ENCODE results near the gene ANP32A.

GRCh38 chr15:68852461-68852860 lies 31.8 kb upstream of the ANP32A start:
- TF ChIP-seq CTCF (IDR thresholded peaks at IDR 0.05 in 2 of 3, conservative IDR thresholded peaks at IDR 0.05 in 1 of 3; ENCODE audit: borderline replicate concordance in 1 of 3, insufficient read depth in 1 of 3, low read depth in 2 of 3, low read length in 2 of 3): no peak
- TF ChIP-seq EZH2 (IDR thresholded peaks at IDR 0.05): no peak
